ENCODE measurements around the gene TMEM185B. TPM values are rescaled to one million over a fixed set of nuclear protein-coding genes. Genes with fewer than 3 reads are reported as not detected.

The TMEM185B gene
- total and polyA plus RNA-seq, 10 of the 15 experiments (the other 5 are each of a cell fraction or from before 2014, with no cell fraction given), result 2.4 to 20.9 (median 14.5) TPM

- no TSS peak for BruUV-seq (replicated peaks)
- peak; percentile 94 for FAIRE-seq
- H3K9me3 ChIP-seq (replicated peaks; ENCODE audit: control insufficient read depth, insufficient read depth, low read length), result no peaks in the 10 kb centered on the region
- H2AFZ ChIP-seq (ENCODE audit: control insufficient read depth, low read depth, low read length), result peak overlapping the region; percentile 99
- ChIA-PET POLR2A (interaction anchor here (0.8 to 1.6 kb wide), 6 partner anchors 17 to 825 kb away, joined by 3 to 5 read pairs (median 4); partner anchors contain the start of genes PTPN4 and TMEM177), SMC1A (ENCODE audit: uncharacterized antibody, unreplicated experiment) (interaction anchor here (0.9 to 7.1 kb wide), 34 partner anchors 10 to 536 kb away, joined by 3 to 103 read pairs (median 4); partner anchors contain the start of gene TMEM177), RAD21 (ENCODE audit: unreplicated experiment) (interaction anchor here (1.1 to 5.3 kb wide), 14 partner anchors 46 to 535 kb away, joined by 3 to 90 read pairs (median 15); partner anchors contain the start of genes EPB41L5, PTPN4 and TMEM185B), CTCF (interaction anchor here (0.7 to 9.0 kb wide), 51 partner anchors 8 to 822 kb away, joined by 3 to 148 read pairs (median 5); partner anchors contain the start of genes EPB41L5, PTPN4, RALB and TMEM177)
- H3K9ac ChIP-seq (ENCODE audit: control insufficient read depth, insufficient read depth, low read length), result peak overlapping the region; percentile 77
- peak overlapping the region; percentile 78 for H3K4me2 ChIP-seq (ENCODE audit: control insufficient read depth, insufficient read depth)
- no peaks in the 10 kb centered on the region for H4K20me1 ChIP-seq (ENCODE audit: control insufficient read depth, insufficient read depth)
- H3K4me3 ChIP-seq, result peak overlapping the region; percentile 36; the same call in 1 of the 2 replicates
- in situ Hi-C loops (cut with MboI), result loop anchor here (5.0 kb wide), 1 partner anchor 420 kb away; the partner anchor contains the start of gene PTPN4
- H3K27ac ChIP-seq (ENCODE audit: control insufficient read depth, insufficient read depth), result peak overlapping the region; percentile 90
- peak; percentile 98 for ATAC-seq
- peak; percentile 84 for DNase-seq (ENCODE audit: low read depth, low spot score)
- intact Hi-C loops (cut with micrococcal nuclease; ENCODE audit: unreplicated experiment), result loop anchor here (2.0 to 5.0 kb wide), 4 partner anchors 136 to 535 kb away; partner anchors contain the start of gene EPB41L5
- peaks cover 4% of the 10 kb centered on the region for H3K79me2 ChIP-seq (ENCODE audit: control insufficient read depth, insufficient read depth, low read length)
- H3K27me3 ChIP-seq (replicated peaks in 1 of 2; ENCODE audit: control insufficient read depth in 2 of 2, insufficient read depth in 2 of 2, low read length in 1 of 2), result no peaks in the 10 kb centered on the region
- WGBS (ENCODE audit: insufficient coverage, insufficient replicate concordance, low lambda C conversion rate, missing lambda C conversion rate), result 1% methylated on average over 15 of the region's 15 CpGs
- peaks cover 32% of the 10 kb centered on the region for H3K4me1 ChIP-seq (ENCODE audit: control insufficient read depth, insufficient read depth, low read length)
- H3K36me3 ChIP-seq (ENCODE audit: control insufficient read depth in 2 of 2, insufficient read depth in 2 of 2, low read length in 1 of 2), result no peaks in the 10 kb centered on the region; a peak in 1 of 4 replicates
- peak; percentile 69 for TF ChIP-seq DPF2 (IDR thresholded peaks at IDR 0.05)
- TF ChIP-seq CHD1 (IDR thresholded peaks at IDR 0.05; ENCODE audit: low read depth, low read length), result no peak
- TF ChIP-seq IKZF1 (conservative IDR thresholded peaks at IDR 0.05), result peak; percentile 75
- TF ChIP-seq ZBED1 (IDR thresholded peaks at IDR 0.05; ENCODE audit: borderline replicate concordance), result no peak; the same call in 1 of the 2 replicates
- peak; percentile 16 for TF ChIP-seq RELA (IDR thresholded peaks at IDR 0.05; ENCODE audit: borderline replicate concordance, partially characterized antibody)
- TF ChIP-seq CBX3 (IDR thresholded peaks at IDR 0.05; ENCODE audit: borderline replicate concordance, low read depth), result no peak
- peak; percentile 72 to 83 (median 77) for TF ChIP-seq CTCF (IDR thresholded peaks at IDR 0.05 in 2 of 3, conservative IDR thresholded peaks at IDR 0.05 in 1 of 3; ENCODE audit: control insufficient read depth in 2 of 3, extremely low read depth in 1 of 3, insufficient read depth in 1 of 3, low read depth in 3 of 3, low read length in 3 of 3)
- TF ChIP-seq IKZF2 (IDR thresholded peaks at IDR 0.05), result peak; percentile 54 to 60; a peak in 2 of 4 replicates
- peak; percentile 53; the same call in 1 of the 2 replicates for TF ChIP-seq CBFB (IDR thresholded peaks at IDR 0.05; ENCODE audit: low read depth)
- TF ChIP-seq BCL11A (IDR thresholded peaks at IDR 0.05; ENCODE audit: low read depth, low read length), result peak; percentile 22; the same call in 1 of the 2 replicates
- TF ChIP-seq ZNF207 (IDR thresholded peaks at IDR 0.05; ENCODE audit: borderline replicate concordance), result peak; percentile 59; the same call in 1 of the 2 replicates
- TF ChIP-seq MAX (IDR thresholded peaks at IDR 0.05; ENCODE audit: low read depth, low read length), result peak; percentile 52; the same call in 1 of the 2 replicates
- no peak for TF ChIP-seq CUX1 (IDR thresholded peaks at IDR 0.05; ENCODE audit: insufficient replicate concordance, low read depth, low read length)
- TF ChIP-seq NBN (IDR thresholded peaks at IDR 0.05), result peak; percentile 97
- peak; percentile 83 for TF ChIP-seq GATAD2B (conservative IDR thresholded peaks at IDR 0.05; ENCODE audit: low read depth)
- no peak for TF ChIP-seq ZNF384 (IDR thresholded peaks at IDR 0.05; ENCODE audit: borderline replicate concordance, low read depth, low read length)
- TF ChIP-seq KDM1A (IDR thresholded peaks at IDR 0.05; ENCODE audit: borderline replicate concordance), result no peak
These were observed 46.1 kb downstream of the TMEM185B start for GRCh38 chr2:120177001-120177621.

Data from GM12878 (cell line).